Measurements from ENCODE around the gene TIMP2. TPM values are rescaled to one million over a fixed set of nuclear protein-coding genes. Genes with fewer than 3 reads are reported as not detected.

The TIMP2 gene
- total and polyA plus RNA-seq, 2 of the 8 experiments (the other 6 are each of a cell fraction or from before 2014, with no cell fraction given): 18.2 to 43.3 TPM

GRCh38 chr17:78842881-78843565, 82.2 kb downstream of the TIMP2 start:
- no peak overlapping the region for H2BK20ac ChIP-seq (ENCODE audit: low read length)
- WGBS, 2 experiments (ENCODE audit: extremely low coverage in 1 of 2, insufficient coverage in 1 of 2, insufficient read length in 1 of 2, insufficient replicate concordance in 2 of 2, low coverage in 1 of 2, low lambda C conversion rate in 2 of 2, missing lambda C conversion rate in 1 of 2): 66% methylated on average over 10 of the region's 10 CpGs; no CpG with 5 or more reads in 1 of the 2 experiments
- CTCF ChIA-PET (ENCODE audit: partially characterized antibody): interaction anchor here (0.6 to 3.8 kb wide), 25 partner anchors 10 to 558 kb away, joined by 3 to 18 read pairs (median 3); no protein-coding TSS in a partner anchor
- TF ChIP-seq BRCA1 (IDR thresholded peaks at IDR 0.05; ENCODE audit: low read depth, low read length) (no peak), FOSL1 (IDR thresholded peaks at IDR 0.05; ENCODE audit: insufficient read depth, low read depth, low read length) (no peak), GABPA (IDR thresholded peaks at IDR 0.05; ENCODE audit: borderline replicate concordance, insufficient read depth, low read length) (peak; percentile 60; the same call in 1 of the 2 replicates), CEBPB (IDR thresholded peaks at IDR 0.05; ENCODE audit: low read depth, low read length) (no peak), EP300 (IDR thresholded peaks at IDR 0.05; ENCODE audit: borderline replicate concordance in 1 of 2, low read depth in 2 of 2, low read length in 2 of 2) (no peak), KDM4A (IDR thresholded peaks at IDR 0.05; ENCODE audit: low read depth, low read length, severe bottlenecking) (no peak), JUN (IDR thresholded peaks at IDR 0.05; ENCODE audit: low read depth, low read length) (no peak), TAF7 (optimal IDR thresholded peaks at IDR 0.05; ENCODE audit: borderline replicate concordance, low read depth, low read length) (no peak), TAF1 (IDR thresholded peaks at IDR 0.05; ENCODE audit: low read depth, low read length) (no peak), TEAD4 (IDR thresholded peaks at IDR 0.05; ENCODE audit: low read depth, low read length) (no peak), ATF3 (IDR thresholded peaks at IDR 0.05; ENCODE audit: insufficient read depth, low read depth, low read length) (no peak), EGR1 (IDR thresholded peaks at IDR 0.05; ENCODE audit: borderline replicate concordance, low read depth, low read length) (no peak)

More at GRCh38 chr17:78842881-78843565, 82.2 kb downstream of the TIMP2 start:
- FAIRE-seq: no peak
- H2BK120ac ChIP-seq (replicated peaks; ENCODE audit: low read depth, low read length): no peak overlapping the region
- no peak overlapping the region; the same call in 1 of the 2 replicates for H4K8ac ChIP-seq (ENCODE audit: extremely low read depth, insufficient read depth, low read length)
- H2BK5ac ChIP-seq (ENCODE audit: low read depth, low read length): no peak overlapping the region
- H4K20me1 ChIP-seq (replicated peaks in 1 of 2; ENCODE audit: control insufficient read depth in 1 of 2, insufficient read depth in 2 of 2, low read length in 2 of 2): peaks cover 4 to 12% of the 10 kb centered on the region in 2 experiments
- H3K14ac ChIP-seq (ENCODE audit: insufficient read length): no peak overlapping the region
- no peak overlapping the region for H2BK15ac ChIP-seq (ENCODE audit: low read length)
- H3K4me3 ChIP-seq (ENCODE audit: extremely low read depth in 1 of 4, insufficient read depth in 2 of 4, low read depth in 3 of 4, low read length in 4 of 4): no peak overlapping the region
- no peak overlapping the region for H3K4ac ChIP-seq (replicated peaks; ENCODE audit: insufficient read length, low read depth, low read length)
- no peak overlapping the region for H3K18ac ChIP-seq (ENCODE audit: extremely low read depth, low read length)
- no peak overlapping the region for H3K23ac ChIP-seq (ENCODE audit: insufficient read length)
- H3K4me2 ChIP-seq (ENCODE audit: insufficient read depth in 1 of 2, low read depth in 2 of 2, low read length in 2 of 2): no peak overlapping the region
- peaks cover 5% of the 10 kb centered on the region for H3K79me1 ChIP-seq (ENCODE audit: low read depth, low read length)
- H3K27me3 ChIP-seq (replicated peaks in 1 of 4; ENCODE audit: control insufficient read depth in 3 of 4, extremely low read depth in 1 of 4, insufficient read depth in 3 of 4, low read length in 3 of 4): no peaks in the 10 kb centered on the region
- no peak overlapping the region for H3K27ac ChIP-seq (ENCODE audit: low read depth, low read length)
- H3K9me3 ChIP-seq (ENCODE audit: insufficient read depth in 2 of 2, low read depth in 1 of 2, low read length in 1 of 2): no peaks in the 10 kb centered on the region
- H2BK12ac ChIP-seq (ENCODE audit: low read depth, low read length): no peak overlapping the region
- H3K23me2 ChIP-seq (ENCODE audit: low read depth, low read length): peaks cover 3% of the 10 kb centered on the region
- H4K91ac ChIP-seq (replicated peaks; ENCODE audit: insufficient read length, low read length): no peak overlapping the region
- no peak overlapping the region for H4K5ac ChIP-seq (ENCODE audit: insufficient read length, low read depth, low read length)
- H3K4me1 ChIP-seq (replicated peaks in 1 of 4; ENCODE audit: control insufficient read depth in 3 of 4, insufficient read depth in 4 of 4, low read length in 3 of 4): peaks cover 2 to 12% (median 5%) of the 10 kb centered on the region in 4 experiments
- H2AK5ac ChIP-seq (ENCODE audit: low read depth, low read length): no peak overlapping the region
- POLR2A ChIA-PET (ENCODE audit: partially characterized antibody): interaction anchor here (0.7 to 2.3 kb wide), 3 partner anchors 10 to 132 kb away, joined by 3 to 5 read pairs (median 5); no protein-coding TSS in a partner anchor
- H3K36me3 ChIP-seq (ENCODE audit: control insufficient read depth in 2 of 4, insufficient read depth in 4 of 4, low read length in 3 of 4): no peaks in the 10 kb centered on the region; a peak in 1 of 8 replicates
- no peak overlapping the region for H3K56ac ChIP-seq (replicated peaks; ENCODE audit: insufficient read length, low read depth, low read length)
- peak in 1 of 2 experiments; percentile 64 for DNase-seq (ENCODE audit: low read depth in 1 of 2, low spot score in 2 of 2)
- no peak overlapping the region for H2AFZ ChIP-seq (ENCODE audit: low read length)
- H3K79me2 ChIP-seq (ENCODE audit: control insufficient read depth in 1 of 2, insufficient read depth in 2 of 2, low read length in 2 of 2): peaks cover 14 to 19% of the 10 kb centered on the region in 2 experiments
- H3K9ac ChIP-seq (replicated peaks in 1 of 4; ENCODE audit: extremely low read depth in 1 of 4, low read depth in 3 of 4, low read length in 3 of 4): no peak overlapping the region

Data from H1 (cell line).